Tibial artery (tissue), 4 donors: ENCODE measurements around the gene SHOX.
"Not testable (repeated sequence)": the region's sequence is repeated elsewhere in the genome, so short reads cannot be mapped to it uniquely, and the experiment has no call there.

Experiments
- DNase-seq, 2 donors: peaks; one replicate each; pipeline ENCODE4 v3.0.0-alpha.2; 2019
- H3K27ac ChIP-seq, 2 donors: fragments of 200-600 bp; sonication (generic) in 1 of 2; 1 replicate in 1 of 2; 2 replicates in 1 of 2; pipeline ENCODE4 v1.5.1; 2018 to 2019; ENCODE audit warnings: mild to moderate bottlenecking in 1 of 2
- H3K27me3 ChIP-seq, 2 donors: fragments of 200-600 bp; sonication (generic) in 1 of 2; one replicate each; pipeline versions ENCODE4 v1.5.1 to v1.6.0; 2016 to 2019
- H3K36me3 ChIP-seq, 3 donors: fragments of 200-600 bp; sonication (generic) in 2 of 3; one replicate each; pipeline ENCODE4 v1.5.1; 2016 to 2019; ENCODE audit warnings: mild to moderate bottlenecking in 2 of 3
- H3K4me1 ChIP-seq, 4 donors: fragments of 200-600 bp; sonication (generic) in 2 of 4; 1 replicate in 3 of 4; 2 replicates in 1 of 4; pipeline ENCODE4 v1.5.1; 2016 to 2019
- H3K4me3 ChIP-seq, 2 donors: fragments of 200-600 bp; sonication (generic) in 1 of 2; 1 replicate in 1 of 2; 2 replicates in 1 of 2; pipeline ENCODE4 v1.5.1; 2018 to 2019; ENCODE audit warnings: mild to moderate bottlenecking in 2 of 2
- H3K9me3 ChIP-seq, 3 donors: fragments of 200-600 bp; sonication (generic) in 1 of 3; one replicate each; pipeline ENCODE4 v1.5.1; 2016 to 2019
- CTCF ChIP-seq, 2 experiments: fragments of 200-600 bp in 1 of 2; fragments of 450-650 bp in 1 of 2; IDR thresholded peaks; one replicate each; pipeline ENCODE4 v1.5.1; 2017 to 2019; ENCODE audit warnings: antibody characterized with exemption in 2 of 2, mild to moderate bottlenecking in 1 of 2, moderate library complexity in 1 of 2
- intact Hi-C: fragments of 100-400 bp; cut with DNase I; formaldehyde crosslinking; loops from one replicate; pipeline ENCODE4 v1.15.0; 2023; ENCODE audit warnings: low total_unique reads

The SHOX gene

DNA sequence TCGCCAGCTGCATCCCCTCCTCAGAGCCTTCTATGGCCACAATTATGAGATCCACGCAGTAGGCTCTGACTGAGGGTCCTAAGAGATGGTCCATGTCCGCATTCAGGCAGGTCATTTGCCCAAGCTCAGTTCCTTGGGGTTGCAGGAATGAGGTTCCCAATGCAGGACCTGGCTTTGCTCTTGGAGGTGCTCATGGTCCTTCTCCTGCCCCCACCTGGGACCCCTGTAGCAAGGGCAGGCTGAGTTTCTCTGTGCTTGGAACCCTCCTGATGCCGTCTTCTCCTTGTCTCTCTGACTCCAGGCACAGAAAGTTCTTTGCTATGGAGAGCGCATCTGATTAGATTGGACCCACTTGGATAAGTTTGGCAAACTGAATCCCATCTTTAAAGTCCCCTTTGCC lies 16.5 kb upstream of the SHOX start:
- no peaks in the 10 kb centered on the region for H3K36me3 ChIP-seq
- H3K4me1 ChIP-seq, result no peaks in the 10 kb centered on the region
- TF ChIP-seq CTCF (IDR thresholded peaks at IDR 0.05), result no peak
- no peak for DNase-seq
- no peak overlapping the region for H3K4me3 ChIP-seq
- peaks cover 0 to 24% of the 10 kb centered on the region in 2 donors for H3K27me3 ChIP-seq
- H3K27ac ChIP-seq, result no peak overlapping the region
- peaks cover 3 to 26% (median 16%) of the 10 kb centered on the region in 3 donors for H3K9me3 ChIP-seq
- intact Hi-C loops, result no loop called here

DNA sequence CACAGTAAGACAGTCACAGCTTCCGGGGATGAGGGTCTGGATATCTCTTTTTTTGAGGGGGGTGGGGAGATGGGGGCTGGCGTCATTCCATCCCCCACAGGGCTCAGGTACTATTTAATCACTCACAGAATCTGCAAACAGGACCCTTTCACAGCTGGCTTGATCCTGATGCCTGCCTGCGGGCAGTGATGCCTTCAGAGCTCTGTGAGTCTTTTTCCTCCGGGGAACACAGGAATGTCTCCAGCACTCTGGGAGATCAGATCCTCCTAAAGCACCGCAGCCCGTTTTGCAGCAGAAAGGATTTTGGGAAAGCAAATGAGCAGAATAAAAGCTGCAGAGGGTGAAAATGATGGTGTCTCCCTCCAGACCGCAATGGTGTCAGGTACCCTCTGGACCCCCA lies 13.2 kb upstream of the SHOX start:
- H3K4me3 ChIP-seq, result no peak overlapping the region
- TF ChIP-seq CTCF (IDR thresholded peaks at IDR 0.05), result no peak
- H3K9me3 ChIP-seq, result peaks cover 0 to 10% (median 0%) of the 10 kb centered on the region in 3 donors
- no peak for DNase-seq
- no peaks in the 10 kb centered on the region for H3K36me3 ChIP-seq
- H3K27me3 ChIP-seq, result peaks cover 0 to 48% of the 10 kb centered on the region in 2 donors
- no peak overlapping the region for H3K27ac ChIP-seq
- intact Hi-C loops, result no loop called here
- no peaks in the 10 kb centered on the region for H3K4me1 ChIP-seq

GRCh38 chrX:617891-618290 lies 12.7 kb upstream of the SHOX start:
- Histone ChIP-seq H3K27me3 (peaks cover 0 to 48% of the 10 kb centered on the region in 2 donors), H3K27ac (no peak overlapping the region), H3K4me1 (no peaks in the 10 kb centered on the region), H3K4me3 (no peak overlapping the region), H3K36me3 (no peaks in the 10 kb centered on the region), H3K9me3 (peaks cover 0 to 5% (median 0%) of the 10 kb centered on the region in 3 donors)
- DNase-seq, result no peak
- no peak for TF ChIP-seq CTCF (IDR thresholded peaks at IDR 0.05)
- intact Hi-C loops, result no loop called here

- H3K9me3 ChIP-seq, DNase-seq, H3K4me3 ChIP-seq, H3K4me1 ChIP-seq, H3K36me3 ChIP-seq, H3K27ac ChIP-seq, intact Hi-C loops: not testable (repeated sequence)
- H3K27me3 ChIP-seq, result peaks cover 0 to 48% of the 10 kb centered on the region in 2 donors
Observed at GRCh38 chrX:618304-618703, 12.3 kb upstream of the SHOX start.

DNA sequence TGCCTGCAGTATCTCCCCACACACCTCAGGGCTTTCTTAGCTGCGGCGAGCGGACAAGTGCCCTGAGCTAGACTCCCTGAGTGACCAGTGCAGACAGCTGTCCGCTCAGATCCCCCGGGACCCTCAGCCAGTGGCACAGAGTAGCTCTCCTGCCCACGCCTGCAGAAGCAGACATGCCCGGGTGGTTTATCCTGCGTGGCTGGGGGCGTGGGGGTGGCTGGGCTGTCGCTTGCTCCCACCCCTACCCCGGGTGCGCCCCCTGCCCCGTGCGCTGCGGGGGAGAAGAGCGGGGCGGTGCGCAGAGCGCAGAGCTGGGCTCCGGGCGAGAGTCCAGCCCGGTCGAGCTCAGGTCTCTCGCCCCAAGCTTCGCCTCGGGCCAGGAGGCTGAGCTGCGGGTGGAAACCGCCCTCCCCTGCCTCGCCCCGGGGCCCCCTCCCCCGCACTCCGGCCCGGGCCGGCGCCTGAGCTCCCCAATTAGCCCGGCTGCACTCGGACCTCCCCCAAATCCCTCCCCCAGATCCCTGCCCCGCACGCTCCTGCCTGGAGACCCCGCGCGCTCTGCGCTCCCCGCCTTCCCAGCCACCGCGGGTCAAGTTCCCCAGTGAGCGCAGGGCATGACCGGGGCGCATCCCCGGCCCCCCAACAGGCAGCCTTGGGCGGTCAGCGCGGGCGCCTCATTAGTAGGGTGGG lies 11.7 kb upstream of the SHOX start:
- Histone ChIP-seq H3K9me3 (no peaks in the 10 kb centered on the region), H3K4me1 (peaks cover 0 to 7% (median 5%) of the 10 kb centered on the region in 4 donors), H3K27ac (no peak overlapping the region), H3K27me3 (peaks cover 0 to 53% of the 10 kb centered on the region in 2 donors), H3K36me3 (no peaks in the 10 kb centered on the region), H3K4me3 (no peak overlapping the region)
- DNase-seq, result no peak
- no peak for TF ChIP-seq CTCF (IDR thresholded peaks at IDR 0.05)
- intact Hi-C loops, result no loop called here

- no peaks in the 10 kb centered on the region for H3K9me3 ChIP-seq
- H3K4me1 ChIP-seq, result peaks cover 0 to 12% (median 10%) of the 10 kb centered on the region in 4 donors
- TF ChIP-seq CTCF (IDR thresholded peaks at IDR 0.05), result no peak
- no peak for DNase-seq
- no peak overlapping the region for H3K27ac ChIP-seq
- no peak overlapping the region for H3K4me3 ChIP-seq
- H3K36me3 ChIP-seq, result no peaks in the 10 kb centered on the region
- intact Hi-C loops, result no loop called here
- peaks cover 0 to 59% of the 10 kb centered on the region in 2 donors for H3K27me3 ChIP-seq
Observed at GRCh38 chrX:619451-619811, 11.2 kb upstream of the SHOX start.
